Brain microvascular endothelial cell (primary cell): ENCODE results near the gene ZNF385B.
A peak's percentile ranks its signal among the peaks of the same experiment; 100 is the strongest.

Source experiments
- DNase-seq: peaks from one replicate; pipeline ENCODE4 v3.0.0-alpha.2; 2020
- H3K27ac ChIP-seq: fragments of 250-450 bp; sonication (Bioruptor Pico); 2 replicates; pipeline ENCODE4 v1.5.1; 2020; ENCODE audit warnings: mild to moderate bottlenecking, moderate library complexity
- H3K27me3 ChIP-seq: fragments of 250-450 bp; sonication (Bioruptor Pico); replicated peaks from 2 replicates; pipeline ENCODE4 v1.5.1; 2020; ENCODE audit warnings: mild to moderate bottlenecking
- H3K36me3 ChIP-seq: fragments of 250-450 bp; sonication (Bioruptor Pico); replicated peaks from 2 replicates; pipeline ENCODE4 v1.5.1; 2020; ENCODE audit warnings: mild to moderate bottlenecking
- H3K4me3 ChIP-seq: 2 replicates; pipeline ENCODE4 v1.5.1; 2011; ENCODE audit warnings: low read depth, mild to moderate bottlenecking, control low read depth, low read length, moderate library complexity
- in situ Hi-C: cut with HindIII; loops from 2 replicates; pipeline ENCODE4 v1.10.0; 2017; ENCODE audit warnings: low sequenced_read_pairs, low pct_ligation_motif_present
- TF ChIP-seq, protein P1 (sequence below): IDR thresholded peaks from 2 replicates; pipeline ENCODE4 v1.5.1; 2011; ENCODE audit warnings: low read depth, mild to moderate bottlenecking, moderate library complexity, low read length, control low read depth, inconsistent platforms; ENCODE audit errors: missing control alignments

ZNF385B gene

DNA sequence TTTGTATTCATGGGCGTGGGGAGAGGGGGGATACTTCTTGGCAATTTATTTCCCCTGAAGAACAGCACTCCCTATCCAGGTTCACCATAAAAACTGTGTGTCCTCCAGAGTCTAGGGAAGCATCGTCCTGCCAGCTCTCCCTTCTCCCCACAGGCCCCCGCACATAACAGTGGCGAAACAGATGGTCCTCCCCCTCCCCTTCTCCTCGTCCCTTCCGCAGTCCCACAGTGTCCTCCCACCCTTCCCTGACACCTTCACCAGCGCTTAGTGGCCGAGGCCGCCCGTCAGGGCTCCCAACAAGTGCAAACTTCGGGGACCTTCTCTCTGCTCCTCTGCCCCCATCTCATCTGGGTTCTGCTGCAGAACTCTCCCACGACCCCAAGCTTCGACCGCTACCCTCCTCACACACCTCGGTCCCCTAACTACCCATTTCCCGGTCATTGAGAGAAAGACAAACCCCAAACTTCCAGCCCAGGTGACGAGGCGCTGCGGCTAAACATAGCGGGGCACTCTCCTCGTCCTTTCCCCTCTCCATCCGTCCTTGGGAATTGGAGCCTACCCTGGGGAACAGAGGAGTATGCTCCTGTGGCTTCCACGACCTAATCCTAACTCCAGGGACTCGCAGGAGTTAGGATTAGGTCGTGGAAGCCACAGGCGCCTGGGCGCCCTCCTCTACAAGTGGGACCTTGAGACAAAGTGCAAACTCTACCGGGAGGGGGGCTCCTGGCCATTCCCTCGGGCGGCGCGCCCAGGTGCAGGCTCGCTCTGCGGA is 971 bp downstream of the ZNF385B start:
- Histone ChIP-seq H3K36me3 (no peaks in the 10 kb centered on the region), H3K27me3 (peaks cover 26% of the 10 kb centered on the region), H3K4me3 (peak overlapping the region; percentile 64), H3K27ac (no peak overlapping the region)
- in situ Hi-C loops: no loop called here
- no peak for DNase-seq
- TF ChIP-seq, protein P1, sequence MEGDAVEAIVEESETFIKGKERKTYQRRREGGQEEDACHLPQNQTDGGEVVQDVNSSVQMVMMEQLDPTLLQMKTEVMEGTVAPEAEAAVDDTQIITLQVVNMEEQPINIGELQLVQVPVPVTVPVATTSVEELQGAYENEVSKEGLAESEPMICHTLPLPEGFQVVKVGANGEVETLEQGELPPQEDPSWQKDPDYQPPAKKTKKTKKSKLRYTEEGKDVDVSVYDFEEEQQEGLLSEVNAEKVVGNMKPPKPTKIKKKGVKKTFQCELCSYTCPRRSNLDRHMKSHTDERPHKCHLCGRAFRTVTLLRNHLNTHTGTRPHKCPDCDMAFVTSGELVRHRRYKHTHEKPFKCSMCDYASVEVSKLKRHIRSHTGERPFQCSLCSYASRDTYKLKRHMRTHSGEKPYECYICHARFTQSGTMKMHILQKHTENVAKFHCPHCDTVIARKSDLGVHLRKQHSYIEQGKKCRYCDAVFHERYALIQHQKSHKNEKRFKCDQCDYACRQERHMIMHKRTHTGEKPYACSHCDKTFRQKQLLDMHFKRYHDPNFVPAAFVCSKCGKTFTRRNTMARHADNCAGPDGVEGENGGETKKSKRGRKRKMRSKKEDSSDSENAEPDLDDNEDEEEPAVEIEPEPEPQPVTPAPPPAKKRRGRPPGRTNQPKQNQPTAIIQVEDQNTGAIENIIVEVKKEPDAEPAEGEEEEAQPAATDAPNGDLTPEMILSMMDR: no peak

DNA sequence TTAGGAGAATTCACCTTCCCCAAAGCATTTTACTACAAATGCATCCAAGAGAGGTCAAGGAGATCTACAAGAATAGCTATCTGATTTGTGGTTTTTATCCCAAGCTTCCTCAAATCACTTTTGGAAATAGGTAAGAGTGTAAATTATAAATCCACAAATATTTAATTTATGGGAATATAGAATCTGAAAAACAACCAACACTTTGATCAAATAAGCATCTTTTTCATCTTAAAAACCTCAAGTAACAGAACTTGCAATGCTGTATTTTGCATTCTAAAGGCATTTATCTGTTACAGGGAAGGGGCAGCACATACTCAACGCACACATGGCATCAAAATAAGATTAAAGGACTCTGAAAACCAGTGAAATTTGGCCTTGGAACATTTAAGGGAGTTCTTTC is 1.9 kb downstream of the ZNF385B start:
- no peak overlapping the region for H3K27ac ChIP-seq
- no peaks in the 10 kb centered on the region for H3K36me3 ChIP-seq
- in situ Hi-C loops: no loop called here
- no peak for DNase-seq
- peaks cover 26% of the 10 kb centered on the region for H3K27me3 ChIP-seq
- H3K4me3 ChIP-seq: no peak overlapping the region
- TF ChIP-seq, protein P1: no peak

DNA sequence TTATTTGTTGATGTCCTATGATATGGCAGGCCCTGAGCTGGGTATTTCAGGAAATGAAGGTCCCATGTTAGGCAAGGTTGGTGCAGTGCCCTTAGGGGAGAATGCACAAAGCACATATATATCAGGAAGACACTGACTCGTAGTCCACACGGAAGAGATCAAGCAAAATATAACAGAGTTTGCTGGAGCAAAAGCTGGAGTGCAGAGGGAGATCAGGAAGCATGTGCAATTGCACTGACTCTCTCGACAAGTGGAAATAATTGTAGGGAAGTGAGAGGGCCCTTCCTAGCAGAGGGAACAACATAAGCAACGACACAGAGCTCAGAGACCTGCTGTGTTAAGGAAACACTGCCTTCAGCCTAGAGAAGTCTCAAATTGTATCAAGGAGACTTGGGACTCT is 4.2 kb downstream of the ZNF385B start:
- H3K27me3 ChIP-seq: peaks cover 26% of the 10 kb centered on the region
- TF ChIP-seq, protein P1: no peak
- no peak overlapping the region for H3K27ac ChIP-seq
- in situ Hi-C loops: no loop called here
- no peaks in the 10 kb centered on the region for H3K36me3 ChIP-seq
- no peak overlapping the region for H3K4me3 ChIP-seq
- no peak for DNase-seq

DNA sequence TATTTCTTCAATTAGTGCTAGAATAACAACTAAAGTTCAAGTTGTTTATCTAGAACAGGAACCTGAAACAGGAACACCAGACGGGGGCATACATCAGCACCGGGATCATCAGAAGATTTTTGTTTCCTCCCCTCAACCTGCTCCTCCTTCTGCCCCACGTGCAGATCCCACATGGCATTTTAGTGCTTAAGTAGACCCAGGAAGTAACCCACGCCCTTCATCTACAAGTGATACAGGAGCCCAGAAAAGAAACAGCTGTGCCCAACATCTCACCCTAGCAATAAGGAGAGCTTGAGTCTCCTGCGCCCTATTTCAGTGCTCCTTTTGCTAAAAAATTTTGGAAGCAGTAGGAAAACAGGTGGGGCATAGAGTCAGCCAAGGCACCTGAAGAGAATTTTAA is 5.2 kb downstream of the ZNF385B start:
- in situ Hi-C loops: no loop called here
- DNase-seq: no peak
- H3K27me3 ChIP-seq: peaks cover 19% of the 10 kb centered on the region

DNA sequence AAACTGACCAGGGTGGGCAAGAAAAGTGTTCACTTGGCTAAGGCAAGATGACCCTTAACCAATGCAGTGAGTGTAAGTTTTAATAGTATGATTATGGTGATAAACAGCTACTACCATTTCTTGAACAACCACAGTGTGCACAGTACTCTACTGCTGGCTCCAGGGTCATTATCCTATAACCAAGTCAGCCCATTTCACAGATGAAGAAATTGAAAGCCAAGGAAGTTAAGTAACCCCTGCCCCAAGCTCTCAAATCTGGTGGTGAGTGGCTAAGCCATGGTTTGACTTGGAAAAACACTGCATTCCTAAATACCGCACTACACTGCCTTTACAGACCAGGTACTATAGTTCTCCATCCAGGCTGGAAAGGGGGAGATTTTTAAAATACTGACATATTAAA is 5.7 kb downstream of the ZNF385B start:
- in situ Hi-C loops: no loop called here
- no peak overlapping the region for H3K4me3 ChIP-seq
- no peak overlapping the region for H3K27ac ChIP-seq
- H3K27me3 ChIP-seq: peaks cover 16% of the 10 kb centered on the region
- DNase-seq: no peak
- no peaks in the 10 kb centered on the region for H3K36me3 ChIP-seq
- TF ChIP-seq, protein P1: no peak

More for the DNA sequence above, 5.2 kb downstream of the ZNF385B start:
- TF ChIP-seq, protein P1: no peak
- Histone ChIP-seq H3K27ac (no peak overlapping the region), H3K36me3 (no peaks in the 10 kb centered on the region), H3K4me3 (no peak overlapping the region)

DNA sequence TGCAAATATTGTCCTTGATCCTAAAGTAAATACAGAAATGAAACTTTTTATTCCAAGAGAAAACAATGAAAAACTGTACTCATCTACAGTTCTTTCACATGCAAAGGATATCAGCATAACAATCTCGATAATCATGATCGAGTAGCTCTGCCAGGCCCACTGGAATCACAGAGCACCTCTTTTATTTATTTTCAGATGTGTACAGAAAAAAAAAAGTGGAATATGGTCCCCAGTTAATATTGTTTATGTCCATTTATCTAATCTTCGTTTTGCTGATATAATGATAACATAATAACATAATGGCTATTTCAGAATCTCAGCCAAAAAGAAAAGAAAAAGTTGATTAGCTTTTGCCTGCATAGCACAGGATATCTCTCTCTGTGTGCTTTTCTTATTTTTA is 6.5 kb downstream of the ZNF385B start:
- Histone ChIP-seq H3K36me3 (no peaks in the 10 kb centered on the region), H3K27ac (no peak overlapping the region), H3K27me3 (peaks cover 8% of the 10 kb centered on the region), H3K4me3 (no peak overlapping the region)
- DNase-seq: no peak
- TF ChIP-seq, protein P1: no peak
- in situ Hi-C loops: no loop called here
